WTC11 (cell line): ENCODE results near the gene TNNC2.
"Not testable (repeated sequence)": the region's sequence is repeated elsewhere in the genome, so short reads cannot be mapped to it uniquely, and the experiment has no call there.

Experiments
- CTCF ChIP-seq: fragments of 200-600 bp; IDR thresholded peaks from 2 replicates; pipeline ENCODE4 v1.8.0; 2022; ENCODE audit warnings: antibody characterized with exemption
- E2F4 ChIP-seq: sonication (generic); formaldehyde crosslinking; IDR thresholded peaks from 2 replicates; pipeline ENCODE4 v1.8.1; 2022; ENCODE audit warnings: low read depth, mild to moderate bottlenecking, moderate library complexity, missing genetic modification reagents, borderline replicate concordance
- FOXK1 ChIP-seq: sonication (generic); formaldehyde crosslinking; IDR thresholded peaks from 2 replicates; pipeline ENCODE4 v1.8.0; 2022; ENCODE audit warnings: mild to moderate bottlenecking, moderate library complexity, missing genetic modification reagents
- TF ChIP-seq, protein P1 (sequence below): sonication (generic); formaldehyde crosslinking; IDR thresholded peaks from 2 replicates; pipeline ENCODE4 v1.8.0; 2022; ENCODE audit warnings: mild to moderate bottlenecking, missing genetic modification reagents
- TF ChIP-seq, protein P2 (sequence below): sonication (generic); formaldehyde crosslinking; IDR thresholded peaks from 2 replicates; pipeline ENCODE4 v1.8.1; 2023; ENCODE audit warnings: mild to moderate bottlenecking, missing genetic modification reagents

GRCh38 chr20:45797955-45798354, 29.2 kb downstream of the TNNC2 start:
- not testable (repeated sequence) for TF ChIP-seq FOXK1 (CRISPR knock-in tag); CTCF; E2F4 (CRISPR knock-in tag)
- TF ChIP-seq, protein P1, sequence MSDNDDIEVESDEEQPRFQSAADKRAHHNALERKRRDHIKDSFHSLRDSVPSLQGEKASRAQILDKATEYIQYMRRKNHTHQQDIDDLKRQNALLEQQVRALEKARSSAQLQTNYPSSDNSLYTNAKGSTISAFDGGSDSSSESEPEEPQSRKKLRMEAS (CRISPR knock-in tag), result not testable (repeated sequence)
- TF ChIP-seq, protein P2, sequence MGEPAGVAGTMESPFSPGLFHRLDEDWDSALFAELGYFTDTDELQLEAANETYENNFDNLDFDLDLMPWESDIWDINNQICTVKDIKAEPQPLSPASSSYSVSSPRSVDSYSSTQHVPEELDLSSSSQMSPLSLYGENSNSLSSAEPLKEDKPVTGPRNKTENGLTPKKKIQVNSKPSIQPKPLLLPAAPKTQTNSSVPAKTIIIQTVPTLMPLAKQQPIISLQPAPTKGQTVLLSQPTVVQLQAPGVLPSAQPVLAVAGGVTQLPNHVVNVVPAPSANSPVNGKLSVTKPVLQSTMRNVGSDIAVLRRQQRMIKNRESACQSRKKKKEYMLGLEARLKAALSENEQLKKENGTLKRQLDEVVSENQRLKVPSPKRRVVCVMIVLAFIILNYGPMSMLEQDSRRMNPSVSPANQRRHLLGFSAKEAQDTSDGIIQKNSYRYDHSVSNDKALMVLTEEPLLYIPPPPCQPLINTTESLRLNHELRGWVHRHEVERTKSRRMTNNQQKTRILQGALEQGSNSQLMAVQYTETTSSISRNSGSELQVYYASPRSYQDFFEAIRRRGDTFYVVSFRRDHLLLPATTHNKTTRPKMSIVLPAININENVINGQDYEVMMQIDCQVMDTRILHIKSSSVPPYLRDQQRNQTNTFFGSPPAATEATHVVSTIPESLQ (CRISPR knock-in tag), result not testable (repeated sequence)
